GM10266 (cell line): ENCODE data around the gene CHN1.

Experiments
- DNase-seq: peaks from one replicate; pipeline ENCODE4 v3.0.0; 2012; ENCODE audit errors: extremely low spot score
- CTCF ChIP-seq: IDR thresholded peaks from 2 replicates; pipeline ENCODE4 v1.5.1; 2012; ENCODE audit warnings: mild to moderate bottlenecking, low read depth; ENCODE audit not compliant: control insufficient read depth, insufficient read depth; ENCODE audit errors: missing control alignments

CHN1 gene

DNA sequence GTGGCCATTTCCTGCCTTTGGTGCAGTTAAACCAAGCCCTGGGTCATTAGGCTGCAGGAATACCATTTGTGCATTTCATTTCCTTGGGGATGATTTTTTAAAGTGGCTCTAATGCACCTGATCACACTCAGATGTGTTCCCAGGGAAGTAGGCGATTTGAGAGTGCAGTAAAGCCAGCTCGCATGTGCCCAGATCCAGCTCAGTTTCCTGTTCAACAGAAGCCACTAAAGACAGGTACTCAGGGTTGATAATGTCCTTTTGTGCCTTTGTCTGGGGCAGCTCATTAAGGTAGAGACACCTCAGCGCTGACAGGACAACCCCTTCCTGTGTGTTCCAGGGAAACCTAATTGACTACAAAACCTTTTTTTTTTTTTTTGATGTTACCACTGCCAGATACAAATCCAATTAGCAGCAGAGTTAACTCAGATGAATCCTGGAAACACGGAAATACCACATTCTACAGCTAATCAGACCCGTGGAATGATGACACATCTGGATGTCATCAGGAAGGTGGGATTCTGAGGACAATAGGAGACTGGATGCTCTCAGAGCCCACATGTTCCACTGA is 225.7 kb downstream of the CHN1 start:
- no peak for DNase-seq
- no peak for TF ChIP-seq CTCF

DNA sequence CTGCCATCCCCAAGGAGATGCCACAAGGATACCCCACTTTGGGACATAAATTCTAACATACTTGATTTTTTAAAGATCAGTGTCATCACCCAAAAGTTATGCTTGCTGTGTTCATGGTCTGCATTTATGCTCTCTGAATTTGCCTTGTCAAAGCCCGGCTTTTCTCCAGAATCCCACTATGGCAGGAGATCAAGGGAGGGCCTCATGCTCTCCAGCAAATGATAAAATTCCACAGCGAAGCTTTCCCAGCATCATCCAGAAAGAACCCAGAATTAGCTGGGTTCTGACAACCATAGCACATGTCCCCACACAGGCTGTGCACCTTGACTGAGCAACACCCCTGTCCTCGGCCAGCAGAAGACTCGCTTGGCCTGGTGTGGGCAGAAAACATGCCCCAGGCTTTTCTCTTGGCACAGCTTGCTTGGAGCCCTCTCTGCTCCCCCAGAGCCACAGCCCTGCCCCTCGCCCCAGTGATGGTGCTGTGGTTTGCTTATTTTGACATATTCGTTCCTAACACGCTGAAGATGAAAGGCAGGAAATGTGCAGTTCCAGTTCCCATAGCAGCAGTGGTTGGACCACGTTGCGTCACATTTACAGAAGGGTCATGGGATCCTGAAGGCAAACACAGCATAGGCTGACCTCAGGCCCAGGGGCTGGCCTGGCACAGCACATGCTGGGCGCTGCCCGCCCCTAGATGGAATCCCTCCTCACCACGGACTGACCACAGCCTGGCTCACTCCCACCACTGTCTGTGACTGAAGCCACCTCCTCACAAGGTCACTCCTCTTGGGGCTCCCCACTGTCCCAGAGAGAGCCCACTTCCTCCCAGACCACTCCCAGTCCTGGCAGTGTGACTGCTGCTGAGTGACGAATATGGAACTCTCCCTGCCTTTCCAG is 226.8 kb downstream of the CHN1 start:
- DNase-seq: peak; percentile 59

GRCh38 chr2:174777347-174778084 is 227.7 kb downstream of the CHN1 start:
- TF ChIP-seq CTCF: no peak
- no peak for DNase-seq

More for the DNA sequence above, 226.8 kb downstream of the CHN1 start:
- TF ChIP-seq CTCF: no peak

DNA sequence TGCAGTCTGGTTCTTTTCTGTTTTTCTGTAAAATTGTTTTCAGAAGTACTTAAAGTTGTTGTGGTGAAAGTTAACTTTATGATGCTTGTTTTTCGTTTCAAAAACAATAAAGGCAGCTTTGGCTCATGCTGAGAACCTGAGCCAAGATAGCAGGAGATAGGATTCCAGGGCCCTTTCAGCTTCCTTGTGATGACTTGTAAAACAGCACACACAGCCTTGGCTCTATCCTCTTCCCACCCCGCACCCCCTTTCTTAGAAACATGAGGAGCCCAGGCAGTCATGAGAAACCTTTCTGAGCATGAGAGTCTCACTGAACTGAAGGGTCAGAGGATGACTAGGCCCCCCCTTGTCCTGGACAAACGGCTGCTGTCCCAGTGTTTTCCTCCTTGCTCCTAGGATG is 228.5 kb downstream of the CHN1 start:
- no peak for DNase-seq
- TF ChIP-seq CTCF: no peak

DNA sequence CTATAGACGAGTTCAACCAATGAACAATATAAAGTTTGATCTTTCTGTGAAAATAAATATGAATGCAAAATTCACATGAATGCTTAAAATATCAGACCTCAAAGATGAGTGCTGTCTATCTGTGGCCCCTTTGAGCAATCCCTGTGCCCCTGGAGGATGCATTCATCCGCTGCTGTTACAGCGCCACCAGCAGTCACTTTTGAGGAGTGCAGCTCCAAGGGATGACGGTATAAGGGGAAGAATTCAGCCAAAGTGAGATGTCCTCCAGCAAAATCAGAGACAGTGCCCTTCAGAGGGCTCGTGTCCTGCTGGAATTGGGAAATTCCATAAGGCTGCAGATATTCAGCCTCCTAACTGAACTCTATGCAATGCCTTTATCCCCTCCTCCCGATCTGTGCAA is 229.0 kb downstream of the CHN1 start:
- DNase-seq: no peak
- TF ChIP-seq CTCF: peak; percentile 34

DNA sequence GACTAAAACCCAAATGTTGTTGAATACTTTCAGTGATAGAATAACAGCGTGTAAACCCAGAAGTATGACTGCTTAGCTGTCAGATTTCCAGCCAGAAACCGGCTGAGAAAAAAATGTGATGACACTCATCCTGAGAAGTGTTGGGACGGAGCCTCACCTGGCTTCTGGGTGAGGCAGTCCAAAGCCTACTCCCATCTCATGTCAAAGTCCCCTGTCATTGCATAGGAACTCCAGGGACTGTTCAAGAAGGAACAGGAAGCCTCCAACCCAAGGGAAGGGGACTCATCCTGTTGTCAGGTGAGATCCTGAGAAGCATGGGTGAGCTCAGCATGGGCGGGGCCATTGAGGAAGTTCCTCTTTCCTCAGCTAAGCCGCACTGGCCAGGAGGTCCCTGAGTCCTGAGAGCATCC is 229.6 kb downstream of the CHN1 start:
- no peak for DNase-seq
- TF ChIP-seq CTCF: no peak

DNA sequence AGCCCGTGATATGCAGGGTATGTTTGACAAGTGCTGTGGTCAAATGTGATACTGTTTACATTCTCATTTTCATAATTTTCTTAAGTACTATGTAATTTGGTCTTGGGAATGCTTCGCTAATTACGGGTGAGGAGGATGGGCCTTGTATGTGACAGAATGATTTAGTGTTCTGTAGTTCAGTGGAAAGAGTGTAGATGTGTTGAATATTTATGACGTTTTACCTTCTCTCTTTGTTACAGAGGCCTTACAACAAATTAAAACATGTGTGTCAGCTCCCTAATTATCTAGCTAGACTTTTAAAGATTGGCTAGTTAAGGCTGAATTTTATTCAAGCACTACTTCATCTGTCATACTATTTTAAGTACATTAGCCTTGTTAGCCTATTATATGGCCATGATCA is 230.3 kb downstream of the CHN1 start:
- TF ChIP-seq CTCF: no peak
- no peak for DNase-seq
